Measurements from ENCODE around the gene VWA3A.

Gene VWA3A

GRCh38 chr16:22198547-22199293 is 106.4 kb downstream of the VWA3A start:
- TF ChIP-seq CTCF (IDR thresholded peaks at IDR 0.05) (no peak), ZFX (IDR thresholded peaks at IDR 0.05; ENCODE audit: borderline replicate concordance) (no peak)
- H3K27ac ChIP-seq: no peak overlapping the region

GRCh38 chr16:22202261-22202637 is 109.9 kb downstream of the VWA3A start:
- TF ChIP-seq ZFX (IDR thresholded peaks at IDR 0.05; ENCODE audit: borderline replicate concordance): no peak
- TF ChIP-seq CTCF (IDR thresholded peaks at IDR 0.05): no peak
- peak overlapping the region; percentile 44; the same call in 1 of the 2 replicates for H3K27ac ChIP-seq

GRCh38 chr16:22203091-22203490 is 110.8 kb downstream of the VWA3A start:
- no peak overlapping the region for H3K27ac ChIP-seq
- no peak for TF ChIP-seq CTCF (IDR thresholded peaks at IDR 0.05)
- no peak for TF ChIP-seq ZFX (IDR thresholded peaks at IDR 0.05; ENCODE audit: borderline replicate concordance)

GRCh38 chr16:22204091-22204655 is 111.8 kb downstream of the VWA3A start:
- no peak overlapping the region for H3K27ac ChIP-seq

GRCh38 chr16:22205577-22206012 is 113.3 kb downstream of the VWA3A start:
- TF ChIP-seq ZFX (IDR thresholded peaks at IDR 0.05; ENCODE audit: borderline replicate concordance) (no peak), CTCF (IDR thresholded peaks at IDR 0.05) (no peak)
- peak overlapping the region; percentile 78 for H3K27ac ChIP-seq

More at GRCh38 chr16:22204091-22204655, 111.8 kb downstream of the VWA3A start:
- TF ChIP-seq ZFX (IDR thresholded peaks at IDR 0.05; ENCODE audit: borderline replicate concordance) (no peak), CTCF (IDR thresholded peaks at IDR 0.05) (no peak)

GRCh38 chr16:22206013-22206841 is 113.9 kb downstream of the VWA3A start, which contains the start of gene EEF2K:
EEF2K (plus strand) TSS chr16:22206278; CDS start chr16:22225730, 19,452 bp downstream.
- H3K27ac ChIP-seq: peak within 1 kb of the TSS; percentile 78
- TF ChIP-seq CTCF (IDR thresholded peaks at IDR 0.05) (peak; percentile 87), ZFX (IDR thresholded peaks at IDR 0.05; ENCODE audit: borderline replicate concordance) (no peak)

All from 22Rv1 (cell line).